Effector CD8-positive, alpha-beta T cell (primary cell): ENCODE measurements around the gene PARD3B.

Source experiments
- DNase-seq: peaks from one replicate; lab custom pipeline; 2025; lab: John Stamatoyannopoulos, UW

PARD3B gene

GRCh38 chr2:205128726-205129125, 583.5 kb downstream of the PARD3B start:
- DNase-seq = no peak

GRCh38 chr2:205129531-205129930, 584.3 kb downstream of the PARD3B start:
- no peak for DNase-seq

GRCh38 chr2:205130111-205130829, 585.0 kb downstream of the PARD3B start:
- DNase-seq = no peak

GRCh38 chr2:205133544-205133943, 588.3 kb downstream of the PARD3B start:
- no peak for DNase-seq

- DNase-seq = no peak
Observed at GRCh38 chr2:205138735-205139134, 593.5 kb downstream of the PARD3B start.

GRCh38 chr2:205139822-205140463, 594.7 kb downstream of the PARD3B start:
- no peak for DNase-seq

- DNase-seq = no peak
Observed at GRCh38 chr2:205141381-205141780, 596.1 kb downstream of the PARD3B start.

- no peak for DNase-seq
Observed at GRCh38 chr2:205145888-205146287, 600.6 kb downstream of the PARD3B start.

GRCh38 chr2:205148755-205149154, 603.5 kb downstream of the PARD3B start:
- no peak for DNase-seq

- no peak for DNase-seq
Observed at GRCh38 chr2:205156457-205156856, 611.2 kb downstream of the PARD3B start.

- DNase-seq = no peak
Observed at GRCh38 chr2:205158404-205158803, 613.1 kb downstream of the PARD3B start.

GRCh38 chr2:205161156-205161839, 616.0 kb downstream of the PARD3B start:
- DNase-seq = no peak

- no peak for DNase-seq
Observed at GRCh38 chr2:205166745-205167144, 621.5 kb downstream of the PARD3B start.

GRCh38 chr2:205169012-205169411, 623.7 kb downstream of the PARD3B start:
- DNase-seq = no peak

- DNase-seq = no peak
Observed at GRCh38 chr2:205169464-205169863, 624.2 kb downstream of the PARD3B start.

- DNase-seq = no peak
Observed at GRCh38 chr2:205170399-205170798, 625.1 kb downstream of the PARD3B start.

GRCh38 chr2:205171261-205171940, 626.1 kb downstream of the PARD3B start:
- DNase-seq = no peak

GRCh38 chr2:205175831-205176230, 630.6 kb downstream of the PARD3B start:
- DNase-seq = no peak

- DNase-seq = no peak
Observed at GRCh38 chr2:205176546-205176945, 631.3 kb downstream of the PARD3B start.

- DNase-seq = no peak
Observed at GRCh38 chr2:205177546-205177945, 632.3 kb downstream of the PARD3B start.

- DNase-seq = no peak
Observed at GRCh38 chr2:205180730-205181129, 635.5 kb downstream of the PARD3B start.

GRCh38 chr2:205187731-205188130, 642.5 kb downstream of the PARD3B start:
- no peak for DNase-seq
